HuH-7.5 (cell line): ENCODE results near the gene ZNF438.
"Not testable (repeated sequence)": the region's sequence is repeated elsewhere in the genome, so short reads cannot be mapped to it uniquely, and the experiment has no call there.

ENCODE experiments used
- DNase-seq: peaks from one replicate; pipeline ENCODE4 v3.0.0; 2011; ENCODE audit warnings: low spot score

ZNF438 gene

DNA sequence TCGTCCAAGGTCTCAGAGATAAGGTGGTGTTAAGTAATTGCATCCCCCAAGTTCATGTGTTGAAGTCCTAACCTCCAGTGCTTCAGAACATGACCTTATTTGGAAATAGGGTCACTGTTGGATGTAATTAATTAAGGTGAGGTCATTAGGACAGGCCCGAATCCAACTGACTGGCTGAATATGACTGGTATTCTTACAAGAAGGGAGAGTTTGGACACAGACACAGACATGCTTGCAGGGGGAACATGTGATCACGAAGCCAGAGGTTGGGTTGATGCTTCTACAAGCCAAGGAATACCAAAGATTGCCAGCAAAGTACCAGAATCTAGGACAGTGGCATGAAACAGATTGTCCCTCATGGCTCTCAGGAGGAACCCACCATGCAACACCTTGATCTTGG lies 228.6 kb downstream of the ZNF438 start:
- no peak for DNase-seq

DNA sequence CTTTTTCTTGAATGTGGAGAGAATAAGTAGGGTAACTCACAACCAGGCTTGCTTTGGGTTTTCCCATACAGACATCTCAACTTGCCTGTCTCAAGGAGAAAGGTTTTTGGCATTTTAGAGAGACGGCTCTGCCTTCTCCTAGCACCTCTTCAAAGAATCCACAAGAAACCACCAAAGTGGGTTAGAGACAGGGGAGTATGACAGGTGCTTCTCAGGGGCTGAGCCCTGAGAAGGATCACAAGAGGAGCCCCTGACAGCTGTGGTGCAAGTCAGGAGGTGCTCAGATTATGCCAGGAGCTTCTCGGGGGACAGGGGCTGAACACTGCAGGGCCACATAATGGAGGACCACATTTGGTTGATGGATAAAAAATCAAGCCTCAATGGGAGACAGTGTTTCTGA lies 231.3 kb downstream of the ZNF438 start:
- no peak for DNase-seq

DNA sequence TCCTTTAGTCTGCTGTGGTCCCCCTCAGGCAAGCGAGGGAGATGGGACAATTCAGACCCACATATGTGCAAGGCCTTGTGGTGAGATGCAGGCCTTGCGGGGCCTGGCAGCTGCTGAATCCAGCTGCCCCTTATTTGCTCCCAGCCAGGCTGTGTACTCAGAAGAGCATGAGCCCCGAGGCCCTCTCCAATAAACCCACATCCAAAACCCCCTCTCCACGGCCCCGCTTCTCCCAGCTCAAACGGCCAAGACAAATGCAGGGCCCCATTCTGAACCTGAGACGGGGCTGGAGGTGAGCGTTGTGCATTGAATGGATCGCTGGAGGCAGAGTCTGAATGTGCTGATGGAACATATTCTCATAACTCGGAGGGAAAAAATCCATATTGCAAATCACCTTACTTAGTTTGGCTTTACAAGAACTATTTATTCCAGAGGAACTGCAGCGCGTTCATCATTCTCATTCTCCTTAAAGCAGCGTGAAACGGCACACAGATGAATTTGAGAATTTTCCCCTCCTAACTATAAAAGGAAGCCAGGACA lies 232.9 kb downstream of the ZNF438 start:
- no peak for DNase-seq

DNA sequence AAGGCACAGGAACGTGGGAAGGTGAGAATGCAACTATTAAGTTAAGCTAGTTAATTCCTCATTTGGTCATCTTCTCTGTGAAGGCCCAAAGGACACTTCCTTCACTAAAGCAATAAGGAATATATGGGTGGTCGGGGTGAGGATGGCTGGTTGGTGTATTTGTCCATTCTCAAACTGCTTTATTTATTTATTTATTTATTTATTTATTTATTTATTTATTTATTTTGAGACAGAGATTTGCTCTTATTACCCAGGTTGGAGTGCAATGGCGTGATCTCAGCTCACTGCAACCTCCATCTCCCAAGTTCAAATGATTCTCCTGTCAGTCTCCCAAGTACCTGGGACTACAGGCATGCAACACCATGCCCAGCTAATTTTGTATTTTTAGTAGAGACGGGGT lies 236.6 kb downstream of the ZNF438 start:
- DNase-seq, result not testable (repeated sequence)
